GM18511 (cell line): Measurements from ENCODE around the gene RAB40A.
"Not testable (repeated sequence)": the region's sequence is repeated elsewhere in the genome, so short reads cannot be mapped to it uniquely, and the experiment has no call there.

Source experiments
- ATAC-seq: cut with Tn5 transposase; IDR thresholded peaks from one replicate; pipeline ENCODE4 v1.9.1; 2021; ENCODE audit warnings: mild to moderate bottlenecking, moderate library complexity; ENCODE audit not compliant: unreplicated experiment

Gene RAB40A

GRCh38 chrX:103524747-103525146 lies 5.5 kb upstream of the RAB40A start:
- ATAC-seq: no peak

DNA sequence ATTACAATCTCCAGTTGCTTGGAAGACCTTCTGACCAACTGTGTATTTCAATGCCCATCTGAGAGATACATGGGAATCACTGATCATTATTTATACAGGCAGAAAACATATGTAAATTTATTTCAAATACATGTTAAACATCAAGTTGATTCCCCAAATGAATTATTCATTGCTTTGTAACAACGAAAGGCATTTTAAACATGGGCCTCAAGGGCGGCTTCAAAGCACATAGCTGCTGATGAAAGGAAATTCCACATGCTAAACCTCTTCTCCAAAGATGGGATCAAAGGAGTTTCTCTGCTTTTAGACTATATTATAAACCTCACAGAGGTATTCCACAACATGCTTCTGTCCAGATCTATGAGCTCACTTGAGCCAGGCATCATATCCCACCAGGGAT lies 4.3 kb upstream of the RAB40A start:
- ATAC-seq: no peak

DNA sequence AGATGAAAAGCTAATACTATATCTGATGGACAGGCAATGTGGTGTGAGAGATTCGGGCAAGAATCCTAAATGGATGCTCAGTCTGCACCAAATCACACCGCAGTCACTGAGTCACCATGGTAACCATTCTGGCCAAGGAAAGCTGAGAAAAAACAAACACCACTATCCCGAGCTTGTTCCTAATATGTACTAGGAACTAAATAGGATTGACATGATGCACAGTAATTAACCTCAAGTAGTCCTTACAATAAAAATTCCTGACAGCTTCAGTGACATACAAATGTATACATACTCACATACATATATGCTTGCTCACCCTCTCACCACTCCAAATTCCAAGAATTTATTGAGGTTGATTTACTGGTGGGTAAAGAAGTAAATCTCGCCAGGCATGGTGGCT lies 1.1 kb upstream of the RAB40A start:
- ATAC-seq: no peak

DNA sequence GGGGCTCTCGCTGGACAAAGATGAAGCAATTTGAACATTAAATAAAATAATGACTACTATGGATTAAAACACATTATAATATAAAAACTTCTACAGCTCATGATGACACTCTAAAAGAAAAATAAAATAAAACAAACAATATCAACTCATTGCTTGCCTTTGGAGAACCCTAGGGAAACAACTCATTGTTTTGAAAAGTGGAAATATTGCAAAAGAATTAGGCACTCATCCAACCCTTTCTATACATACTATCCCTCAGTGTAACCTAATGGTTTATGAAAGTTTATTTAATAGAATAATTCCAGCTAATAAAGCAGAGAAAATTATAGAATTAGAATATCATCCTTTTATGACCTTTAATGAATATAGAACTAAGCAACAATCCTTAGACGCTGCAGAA lies 718 bp downstream of the RAB40A start:
- ATAC-seq: no peak

GRCh38 chrX:103517246-103517645 lies 2.0 kb downstream of the RAB40A start:
- no peak for ATAC-seq

- no peak for ATAC-seq
Measured at GRCh38 chrX:103513476-103514108, 5.7 kb downstream of the RAB40A start.

DNA sequence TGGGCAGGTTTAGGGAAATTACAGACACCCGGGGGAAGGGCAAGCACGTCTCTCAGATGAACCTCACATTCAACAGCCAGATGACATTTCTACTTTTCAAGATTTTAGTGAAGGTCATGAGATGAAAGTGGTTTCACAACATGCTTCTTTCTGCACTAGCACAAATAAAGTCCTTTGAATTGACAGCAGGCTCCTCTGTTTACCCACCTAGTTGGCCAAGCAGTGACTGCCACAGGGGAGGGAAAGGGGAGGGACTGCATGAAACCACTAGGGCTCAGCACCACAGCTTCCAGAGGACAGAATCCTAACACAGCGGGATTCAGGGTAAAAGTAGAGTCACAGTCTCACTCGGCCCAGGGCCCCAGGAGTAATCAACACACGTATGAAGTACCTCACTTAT lies 6.2 kb downstream of the RAB40A start:
- no peak for ATAC-seq

DNA sequence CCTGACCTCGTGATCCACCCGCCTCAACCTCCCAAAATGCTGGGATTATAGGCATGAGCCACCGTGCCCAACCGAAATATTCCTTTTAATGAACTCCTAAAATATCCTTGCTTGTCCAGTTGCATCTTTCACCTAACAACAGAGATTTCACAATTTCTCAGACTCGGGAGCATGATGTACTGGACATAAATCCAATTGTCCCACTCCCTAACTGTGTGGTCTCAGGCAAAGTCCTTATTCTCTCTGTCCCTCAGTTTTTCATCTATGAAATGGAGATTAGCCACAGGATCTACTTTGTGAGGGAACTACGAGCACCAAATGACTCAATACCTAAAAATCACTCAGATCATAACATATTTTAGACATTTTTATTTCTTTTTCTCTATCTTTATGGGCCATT lies 9.3 kb downstream of the RAB40A start:
- no peak for ATAC-seq

DNA sequence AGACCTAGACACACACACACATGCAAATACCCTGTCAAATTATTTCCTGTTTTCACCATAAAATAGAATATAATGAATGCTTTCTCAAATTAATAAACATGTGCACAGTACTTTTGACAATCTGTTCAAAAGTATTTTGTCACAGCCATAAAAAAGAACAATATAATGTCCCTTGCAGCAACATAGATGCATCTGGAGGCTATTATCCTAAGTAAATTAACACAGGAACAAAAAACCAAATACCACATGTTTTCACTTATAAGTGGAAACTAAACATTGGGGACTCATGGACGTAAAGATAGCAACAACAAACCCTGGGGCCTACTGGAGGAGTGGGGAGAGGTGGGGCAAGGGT lies 15.5 kb downstream of the RAB40A start:
- ATAC-seq: no peak

GRCh38 chrX:103503163-103503852 lies 16.0 kb downstream of the RAB40A start:
- ATAC-seq: peak; percentile 75

- no peak for ATAC-seq
Measured at GRCh38 chrX:103498786-103499185, 20.5 kb downstream of the RAB40A start.

GRCh38 chrX:103495786-103496185 lies 23.5 kb downstream of the RAB40A start:
- no peak for ATAC-seq

GRCh38 chrX:103493578-103493977 lies 25.7 kb downstream of the RAB40A start:
- not testable (repeated sequence) for ATAC-seq

GRCh38 chrX:103489733-103490132 lies 29.6 kb downstream of the RAB40A start:
- ATAC-seq: not testable (repeated sequence)

DNA sequence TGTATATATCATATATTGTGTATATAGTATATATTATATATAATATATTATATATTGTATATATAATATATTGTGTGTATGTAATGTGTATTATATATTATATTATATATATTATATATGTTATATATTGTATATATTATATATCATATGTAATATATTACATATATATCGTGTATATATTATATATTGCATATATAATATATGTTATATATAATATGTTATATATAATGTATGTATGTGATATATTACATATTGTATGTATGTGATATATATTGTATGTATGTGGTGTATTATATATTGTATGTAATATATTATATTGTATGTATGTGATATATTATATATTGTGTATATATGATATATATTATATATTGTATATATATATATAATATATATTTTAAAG lies 30.5 kb downstream of the RAB40A start:
- no peak for ATAC-seq

GRCh38 chrX:103488332-103488731 lies 31.0 kb downstream of the RAB40A start:
- no peak for ATAC-seq

- no peak for ATAC-seq
Measured at GRCh38 chrX:103483720-103484119, 35.6 kb downstream of the RAB40A start.

- ATAC-seq: no peak
Measured at GRCh38 chrX:103480526-103480925, 38.8 kb downstream of the RAB40A start.

- no peak for ATAC-seq
Measured at GRCh38 chrX:103477496-103477895, 41.8 kb downstream of the RAB40A start.

DNA sequence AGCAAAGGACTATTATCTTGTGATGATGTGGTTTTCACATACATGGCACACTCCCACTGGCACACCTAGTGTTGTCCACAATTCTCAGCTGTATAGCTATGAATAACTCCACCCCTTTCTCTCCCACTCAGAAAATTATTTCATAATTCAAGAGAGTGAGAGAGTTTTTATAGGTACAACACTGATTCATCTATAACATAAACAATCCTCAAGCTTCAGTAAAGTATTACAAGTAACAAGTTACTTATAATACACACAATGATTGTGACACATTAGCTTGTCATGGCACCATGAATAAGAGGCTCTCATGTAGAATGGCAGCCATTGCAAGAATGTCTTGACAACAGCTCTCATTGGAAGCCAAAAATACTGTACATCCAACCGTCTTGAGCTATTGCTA lies 43.9 kb downstream of the RAB40A start:
- ATAC-seq: no peak

DNA sequence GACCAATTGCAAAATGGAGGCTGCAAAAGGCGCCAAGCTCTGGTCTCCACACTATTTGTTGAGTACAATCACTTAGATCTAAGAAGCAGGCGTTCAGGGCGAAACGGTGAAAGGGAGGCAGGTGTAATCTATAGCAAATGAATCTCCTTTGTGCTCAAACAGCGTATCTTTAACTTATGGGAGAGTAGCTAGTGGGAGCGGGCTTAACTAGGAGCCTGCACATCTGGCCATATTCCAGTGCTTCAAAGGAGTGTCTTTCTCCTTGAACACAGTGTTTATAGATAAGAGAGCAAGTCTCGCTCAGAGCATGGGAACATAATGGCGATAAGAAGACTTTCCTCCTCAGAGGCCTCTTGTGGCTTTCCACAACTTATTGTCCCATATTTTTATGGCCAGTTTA lies 49.3 kb downstream of the RAB40A start:
- ATAC-seq: not testable (repeated sequence)

DNA sequence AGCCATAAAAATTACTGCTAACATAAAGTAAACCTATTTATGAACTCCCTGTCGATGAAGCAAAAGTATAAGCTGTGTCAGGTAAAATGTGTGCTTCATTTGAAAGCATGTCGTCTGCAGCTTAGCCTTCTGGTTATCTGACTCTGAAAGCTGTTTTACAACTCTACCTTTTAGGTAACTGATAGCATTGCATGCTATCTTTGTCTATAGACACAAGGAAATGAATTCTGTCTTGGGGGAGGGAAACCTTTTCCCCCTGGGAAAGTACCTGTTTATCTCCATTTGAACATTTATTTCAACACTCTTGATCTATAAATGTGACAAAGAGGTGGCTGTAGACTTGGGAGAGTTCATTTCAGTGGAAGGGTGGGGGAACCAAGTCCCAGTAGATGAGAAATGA lies 51.4 kb downstream of the RAB40A start:
- ATAC-seq: no peak

DNA sequence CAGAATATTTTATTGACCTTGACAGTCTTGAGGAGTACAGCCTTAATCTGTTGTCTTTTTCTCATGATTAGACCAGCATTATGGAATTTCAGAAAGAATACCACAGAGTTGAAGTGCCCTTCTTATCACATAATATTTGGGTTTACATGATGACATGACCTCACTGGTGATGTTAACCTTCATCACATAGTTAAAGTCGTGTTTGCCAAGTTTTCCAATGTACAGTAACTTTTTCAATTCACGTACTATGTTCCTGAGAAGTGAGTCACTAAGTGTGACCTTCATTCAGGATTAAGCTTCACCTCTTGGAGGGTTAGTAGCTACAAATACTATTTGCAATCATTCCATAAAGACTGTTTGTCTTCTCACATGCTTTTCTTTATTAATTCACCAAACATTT lies 52.1 kb downstream of the RAB40A start:
- no peak for ATAC-seq
